SU-DHL-6 (cell line): Measurements from ENCODE around the gene CNTNAP4.

Experiments used
- EZH2phosphoT487 ChIP-seq: fragments of 200-600 bp; sonication (generic), shearing (Covaris generic); conservative IDR thresholded peaks from 2 replicates; pipeline ENCODE4 v1.6.1; 2018; ENCODE audit warnings: mild to moderate bottlenecking, antibody characterized with exemption, low read length, moderate library complexity, mixed read lengths
- TF ChIP-seq, protein P1 (sequence below): fragments of 200-600 bp; sonication (generic); IDR thresholded peaks from one replicate; pipeline ENCODE4 v1.5.1; 2017; ENCODE audit warnings: antibody characterized with exemption, mild to moderate bottlenecking, low read length, moderate library complexity; ENCODE audit not compliant: insufficient read depth, poor library complexity, severe bottlenecking

DNA sequence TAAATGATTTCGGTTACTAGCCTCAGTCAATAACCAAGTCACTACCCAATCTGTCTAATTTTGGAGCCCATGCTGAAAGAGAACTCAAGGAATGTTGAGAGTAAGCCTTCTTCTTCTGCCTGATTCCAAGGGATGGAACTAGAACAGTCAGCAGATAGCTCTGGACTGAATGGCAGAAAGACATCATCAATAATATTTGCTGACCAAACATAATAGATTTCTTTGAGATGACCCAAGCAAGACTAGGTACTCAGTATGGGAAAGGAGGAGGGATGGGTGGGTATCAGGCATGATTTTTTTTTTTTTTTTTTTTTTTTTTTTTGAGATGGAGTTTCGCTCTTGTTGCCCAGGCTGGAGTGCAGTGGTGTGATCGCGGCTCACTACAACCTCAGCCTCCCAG lies 330.1 kb downstream of the CNTNAP4 start:
- TF ChIP-seq, protein P1, sequence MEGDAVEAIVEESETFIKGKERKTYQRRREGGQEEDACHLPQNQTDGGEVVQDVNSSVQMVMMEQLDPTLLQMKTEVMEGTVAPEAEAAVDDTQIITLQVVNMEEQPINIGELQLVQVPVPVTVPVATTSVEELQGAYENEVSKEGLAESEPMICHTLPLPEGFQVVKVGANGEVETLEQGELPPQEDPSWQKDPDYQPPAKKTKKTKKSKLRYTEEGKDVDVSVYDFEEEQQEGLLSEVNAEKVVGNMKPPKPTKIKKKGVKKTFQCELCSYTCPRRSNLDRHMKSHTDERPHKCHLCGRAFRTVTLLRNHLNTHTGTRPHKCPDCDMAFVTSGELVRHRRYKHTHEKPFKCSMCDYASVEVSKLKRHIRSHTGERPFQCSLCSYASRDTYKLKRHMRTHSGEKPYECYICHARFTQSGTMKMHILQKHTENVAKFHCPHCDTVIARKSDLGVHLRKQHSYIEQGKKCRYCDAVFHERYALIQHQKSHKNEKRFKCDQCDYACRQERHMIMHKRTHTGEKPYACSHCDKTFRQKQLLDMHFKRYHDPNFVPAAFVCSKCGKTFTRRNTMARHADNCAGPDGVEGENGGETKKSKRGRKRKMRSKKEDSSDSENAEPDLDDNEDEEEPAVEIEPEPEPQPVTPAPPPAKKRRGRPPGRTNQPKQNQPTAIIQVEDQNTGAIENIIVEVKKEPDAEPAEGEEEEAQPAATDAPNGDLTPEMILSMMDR, result no peak
- no peak for TF ChIP-seq EZH2phosphoT487
